H7 (cell line): ENCODE data around the gene BAZ1B. TPM values are rescaled to one million over a fixed set of nuclear protein-coding genes. Genes with fewer than 3 reads are reported as not detected.
"Not testable (repeated sequence)": the region's sequence is repeated elsewhere in the genome, so short reads cannot be mapped to it uniquely, and the experiment has no call there.

Experiments used
- DNase-seq: peaks from one replicate; pipeline ENCODE4 v3.0.0; 2012
- H3K27me3 ChIP-seq: 2 replicates; pipeline ENCODE4 v1.6.0; 2011; ENCODE audit warnings: mild to moderate bottlenecking, low read length; ENCODE audit not compliant: control insufficient read depth, insufficient read depth
- H3K36me3 ChIP-seq: replicated peaks from 2 replicates; pipeline ENCODE4 v1.5.1; 2011; ENCODE audit warnings: low read length; ENCODE audit not compliant: control insufficient read depth, insufficient read depth
- H3K4me3 ChIP-seq: 2 replicates; pipeline ENCODE4 v1.5.1; 2011; ENCODE audit warnings: low read depth, mild to moderate bottlenecking, control low read depth, low read length, moderate library complexity; ENCODE audit not compliant: insufficient read depth
- total RNA-seq: library from RNA; depleted of rRNA; stranded (reverse); fragments of >200 nt; shearing (Covaris generic); gene quantifications from 2 replicates; pipeline ENCODE4 v1.2.3, GENCODE V29; 2014

The BAZ1B gene
- total RNA-seq, 1 experiment from 2014 or later = 44.6 TPM

DNA sequence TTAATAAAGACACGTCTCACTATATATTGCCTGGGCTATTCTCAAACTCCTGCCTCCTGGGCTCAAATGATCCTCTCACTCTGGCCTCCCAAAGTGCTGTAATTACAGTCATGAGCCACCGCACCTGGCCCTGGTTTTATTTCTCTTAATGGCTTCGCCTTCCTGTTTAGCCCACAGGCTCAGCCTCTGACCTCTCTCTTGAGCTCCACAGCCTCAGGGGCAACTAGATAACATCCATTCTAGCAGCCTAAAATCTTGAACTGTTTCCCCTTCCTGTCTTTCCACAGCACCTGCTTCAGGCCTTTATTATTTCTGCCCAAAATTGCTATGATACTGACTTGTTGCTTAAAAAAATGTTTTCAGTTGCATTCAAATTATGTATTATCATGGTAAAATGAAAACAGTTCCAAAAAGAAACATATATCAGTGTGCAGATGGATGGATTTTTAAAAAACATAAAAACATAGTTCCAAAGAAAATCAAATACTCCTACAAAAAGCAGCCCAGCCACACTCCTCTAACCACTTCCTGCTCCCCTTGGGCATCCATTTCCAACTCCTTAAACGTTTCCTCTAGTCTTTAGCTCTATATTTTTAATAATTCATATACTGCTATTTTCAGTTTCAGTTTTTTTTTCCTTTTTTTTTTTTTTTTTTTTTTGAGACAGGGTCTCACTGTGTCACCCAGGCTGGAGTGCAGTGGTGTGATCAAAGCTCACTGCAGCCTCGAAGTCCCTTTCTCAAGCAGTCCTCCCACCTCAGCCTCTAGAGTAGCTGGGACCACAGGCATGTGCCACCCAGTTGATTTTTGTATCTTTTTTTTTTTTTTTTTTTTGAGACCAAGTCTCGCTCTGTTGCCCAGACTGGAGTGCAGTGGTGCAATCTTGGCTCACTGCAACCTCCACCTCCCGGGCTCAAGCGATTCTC, 5.1 kb upstream of the BAZ1B start:
- no peak overlapping the region for H3K4me3 ChIP-seq
- DNase-seq = no peak
- H3K27me3 ChIP-seq = no peaks in the 10 kb centered on the region
- H3K36me3 ChIP-seq = no peaks in the 10 kb centered on the region

DNA sequence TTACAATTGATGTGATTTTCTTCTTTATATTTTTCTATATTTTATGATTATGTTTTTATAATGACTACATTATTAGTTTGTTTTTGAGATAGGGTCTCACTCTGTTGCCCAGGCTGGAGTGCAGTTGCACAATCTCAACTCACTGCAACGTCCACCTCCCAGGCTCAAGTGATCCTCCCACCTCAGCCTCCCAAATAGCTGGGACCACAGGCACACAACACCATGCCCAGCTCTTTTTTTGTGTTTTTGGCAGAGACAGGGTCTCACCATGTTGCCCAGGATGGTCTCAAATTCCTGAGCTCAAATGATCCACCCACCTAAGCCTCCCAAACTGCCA, 4.0 kb upstream of the BAZ1B start:
- H3K4me3 ChIP-seq, H3K27me3 ChIP-seq, H3K36me3 ChIP-seq, DNase-seq: not testable (repeated sequence)

DNA sequence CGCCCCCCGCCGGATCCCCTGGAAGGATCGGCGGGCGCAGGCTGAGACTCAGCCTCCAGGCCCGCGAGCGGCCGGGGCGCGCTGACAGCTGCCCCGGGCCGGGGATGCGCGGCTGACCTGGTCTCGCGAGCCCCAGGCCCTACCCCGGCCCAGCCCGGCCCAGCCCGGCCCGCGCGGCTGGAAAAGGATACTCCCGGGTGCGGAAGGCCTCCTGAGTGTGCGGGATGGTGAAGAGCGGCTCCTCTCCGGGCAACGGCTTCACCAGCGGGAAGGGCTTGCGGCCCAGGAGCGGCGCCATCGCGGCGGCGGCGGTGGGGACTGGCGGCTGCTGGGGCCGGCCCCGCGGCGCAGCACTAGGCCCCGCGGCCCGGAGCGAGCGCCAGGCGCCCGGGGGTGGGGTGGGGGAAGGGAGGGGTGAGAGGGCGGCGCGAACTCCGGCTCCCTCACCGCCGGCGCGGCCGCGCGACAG, 423 bp downstream of the BAZ1B start:
- Histone ChIP-seq H3K4me3 (peak overlapping the region; percentile 77), H3K36me3 (peaks cover 7% of the 10 kb centered on the region), H3K27me3 (no peaks in the 10 kb centered on the region)
- peak; percentile 85 for DNase-seq

DNA sequence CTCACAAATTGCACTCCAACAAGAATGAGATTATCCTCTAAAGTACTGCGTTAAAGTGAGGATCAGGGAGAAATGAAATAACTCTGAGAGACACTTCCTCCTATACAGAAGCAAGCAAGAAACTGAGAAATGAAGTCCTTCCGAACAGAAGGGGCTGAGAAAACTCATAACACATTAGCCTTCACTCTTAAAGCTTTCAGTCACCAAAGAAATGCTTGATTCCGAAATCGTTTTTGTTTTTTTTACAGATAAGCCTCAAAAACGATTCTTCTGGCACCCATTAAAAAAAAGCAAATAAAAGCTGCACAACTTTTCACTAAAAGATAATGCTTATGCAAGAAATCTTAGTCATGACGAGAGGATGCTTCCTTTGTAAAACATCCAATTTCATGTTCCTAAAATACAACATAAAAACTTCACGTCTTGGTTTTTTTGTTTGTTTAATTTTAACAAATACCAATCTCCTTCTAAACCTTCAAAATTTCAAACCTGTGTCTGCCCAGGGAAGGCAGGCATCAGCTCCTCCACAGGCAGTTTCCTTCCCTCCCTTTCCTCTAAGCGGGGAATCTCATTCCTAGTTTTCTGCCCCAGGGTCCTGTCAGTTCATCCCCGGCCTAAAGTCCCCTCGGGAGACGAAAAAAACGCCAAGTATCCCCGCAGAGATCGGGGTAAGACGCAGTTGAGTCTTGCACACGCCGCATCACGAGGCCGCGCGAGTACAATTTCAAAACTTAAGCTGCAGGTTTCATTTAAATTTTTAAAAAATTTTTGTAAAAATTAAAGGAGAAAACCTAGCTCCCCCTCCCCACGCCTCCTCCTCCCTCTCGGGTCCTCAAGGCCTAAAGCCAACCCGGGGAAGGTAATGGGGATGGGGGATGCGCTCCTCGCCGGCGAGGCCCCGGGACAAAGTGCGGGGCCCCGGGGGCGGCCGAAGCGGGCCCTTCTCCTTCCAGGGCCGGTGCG, 1.1 kb downstream of the BAZ1B start:
- Histone ChIP-seq H3K4me3 (peak overlapping the region; percentile 77), H3K36me3 (peaks cover 7% of the 10 kb centered on the region), H3K27me3 (no peaks in the 10 kb centered on the region)
- peak; percentile 68 for DNase-seq

DNA sequence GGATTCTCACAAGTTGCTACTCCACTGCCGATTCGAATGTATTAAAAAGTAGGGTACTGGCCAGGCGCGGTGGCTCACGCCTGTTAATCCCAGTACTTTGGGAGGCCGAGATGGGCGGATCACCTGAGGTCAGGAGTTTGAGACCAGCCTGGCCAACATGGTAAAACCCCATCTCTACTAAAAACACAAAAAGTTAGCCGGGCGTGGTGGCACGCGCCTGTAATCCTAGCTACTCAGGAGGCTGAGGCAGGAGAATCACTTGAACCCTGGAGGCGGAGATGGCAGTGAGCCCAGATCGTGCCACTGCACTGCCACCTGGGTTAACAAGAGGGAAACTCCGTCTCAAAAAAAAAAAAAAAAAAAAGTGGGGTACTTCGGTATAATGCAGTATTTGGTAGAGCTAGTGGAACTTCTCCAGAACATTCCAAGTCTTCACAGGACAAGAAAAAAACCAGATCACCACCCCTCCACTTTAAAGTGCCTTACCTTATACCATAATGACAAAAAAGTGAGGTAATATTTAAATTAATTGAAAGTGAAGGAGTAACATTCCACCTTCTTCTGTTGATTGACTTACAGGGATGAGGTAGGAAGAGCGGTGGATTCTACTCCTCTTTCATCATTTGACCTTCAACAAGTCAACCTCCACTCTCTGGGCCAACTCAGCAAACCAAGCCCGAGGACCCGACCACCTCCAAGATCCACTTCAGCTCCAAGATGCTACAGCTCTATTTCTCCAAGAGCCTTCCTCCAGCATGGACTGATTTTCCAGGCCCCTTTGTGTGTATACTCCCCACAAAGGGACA, 2.0 kb downstream of the BAZ1B start:
- peaks cover 7% of the 10 kb centered on the region for H3K36me3 ChIP-seq
- peak overlapping the region; percentile 77; the same call in 1 of the 2 replicates for H3K4me3 ChIP-seq
- DNase-seq = peak; percentile 41
- H3K27me3 ChIP-seq = no peaks in the 10 kb centered on the region

DNA sequence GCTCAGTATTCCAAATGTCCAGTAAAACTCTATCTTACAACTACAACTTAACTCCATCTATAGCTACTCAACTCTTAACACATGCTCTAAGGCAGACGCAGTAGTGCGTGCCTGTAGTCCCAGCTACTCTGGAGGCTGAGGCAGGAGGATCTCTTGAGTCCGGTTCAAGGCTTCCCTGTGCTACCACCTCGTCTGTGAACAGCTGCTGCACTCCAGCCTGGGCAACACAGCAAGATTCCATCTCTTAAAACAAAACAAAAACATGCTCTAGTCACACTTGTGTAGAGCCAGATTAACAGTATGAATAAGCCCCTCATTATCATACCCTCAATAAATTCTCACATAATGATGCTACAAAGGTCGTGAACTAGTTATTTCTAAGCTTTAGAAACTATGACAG, 3.6 kb downstream of the BAZ1B start:
- DNase-seq = no peak
- no peak overlapping the region for H3K4me3 ChIP-seq
- peaks cover 7% of the 10 kb centered on the region for H3K36me3 ChIP-seq
- no peaks in the 10 kb centered on the region for H3K27me3 ChIP-seq

DNA sequence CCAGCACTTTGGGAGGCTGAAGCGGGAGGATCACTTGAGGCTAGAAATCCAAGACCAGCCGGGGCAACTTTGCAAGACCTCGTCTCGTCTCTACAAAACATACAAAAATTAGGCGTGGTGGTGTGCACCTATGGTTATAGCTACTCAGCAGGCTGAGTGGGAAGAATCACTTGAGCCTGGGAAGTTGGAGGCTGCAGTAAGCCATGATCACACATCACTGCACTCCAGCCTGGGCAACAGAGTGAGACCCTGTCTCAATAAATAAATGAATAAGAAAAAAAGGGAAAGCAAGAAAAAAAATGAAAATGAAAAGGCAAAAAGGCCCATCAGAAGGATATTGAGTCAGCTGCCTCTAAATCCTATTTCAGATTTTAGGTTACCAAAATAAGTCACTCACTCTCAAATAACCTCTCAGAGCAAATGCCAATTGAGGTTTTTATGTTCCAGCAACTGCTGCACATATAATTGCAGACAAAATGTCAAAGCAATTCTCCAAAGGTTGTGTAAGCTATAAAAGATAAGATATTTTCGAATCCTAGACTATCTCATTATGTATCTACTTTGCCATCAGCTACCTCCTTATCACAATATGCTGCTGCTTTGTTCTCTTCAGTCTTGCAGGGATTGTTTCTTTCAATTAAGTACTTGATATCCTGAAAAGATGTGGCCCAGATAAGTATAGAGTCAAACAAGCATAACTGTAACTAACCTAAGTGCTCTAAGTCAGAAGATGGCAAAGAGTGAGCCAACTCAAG, 4.7 kb downstream of the BAZ1B start:
- no peak overlapping the region for H3K4me3 ChIP-seq
- no peak for DNase-seq
- H3K27me3 ChIP-seq = no peaks in the 10 kb centered on the region
- H3K36me3 ChIP-seq = peaks cover 7% of the 10 kb centered on the region

DNA sequence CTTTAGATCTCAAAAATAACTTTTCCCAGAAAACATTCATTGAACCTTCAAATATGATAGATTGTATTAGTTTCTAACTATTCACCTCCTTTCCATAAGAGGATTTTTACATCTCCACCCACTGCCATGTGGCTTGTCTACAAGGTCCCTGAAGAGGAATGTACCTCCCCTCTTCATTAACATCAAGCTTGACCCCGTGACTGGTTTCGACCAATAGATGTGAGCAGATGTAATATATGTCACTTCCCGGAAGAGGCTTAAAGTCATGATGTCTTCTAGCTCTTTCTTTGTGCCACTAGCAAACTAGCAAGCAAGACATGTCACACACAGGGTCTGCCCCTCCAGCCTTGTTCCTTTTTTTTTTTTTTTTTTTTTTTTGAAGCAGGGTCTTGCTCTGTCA, 6.9 kb downstream of the BAZ1B start:
- Histone ChIP-seq H3K36me3 (peaks cover 11% of the 10 kb centered on the region), H3K4me3 (no peak overlapping the region), H3K27me3 (no peaks in the 10 kb centered on the region)
- DNase-seq = peak; percentile 50

DNA sequence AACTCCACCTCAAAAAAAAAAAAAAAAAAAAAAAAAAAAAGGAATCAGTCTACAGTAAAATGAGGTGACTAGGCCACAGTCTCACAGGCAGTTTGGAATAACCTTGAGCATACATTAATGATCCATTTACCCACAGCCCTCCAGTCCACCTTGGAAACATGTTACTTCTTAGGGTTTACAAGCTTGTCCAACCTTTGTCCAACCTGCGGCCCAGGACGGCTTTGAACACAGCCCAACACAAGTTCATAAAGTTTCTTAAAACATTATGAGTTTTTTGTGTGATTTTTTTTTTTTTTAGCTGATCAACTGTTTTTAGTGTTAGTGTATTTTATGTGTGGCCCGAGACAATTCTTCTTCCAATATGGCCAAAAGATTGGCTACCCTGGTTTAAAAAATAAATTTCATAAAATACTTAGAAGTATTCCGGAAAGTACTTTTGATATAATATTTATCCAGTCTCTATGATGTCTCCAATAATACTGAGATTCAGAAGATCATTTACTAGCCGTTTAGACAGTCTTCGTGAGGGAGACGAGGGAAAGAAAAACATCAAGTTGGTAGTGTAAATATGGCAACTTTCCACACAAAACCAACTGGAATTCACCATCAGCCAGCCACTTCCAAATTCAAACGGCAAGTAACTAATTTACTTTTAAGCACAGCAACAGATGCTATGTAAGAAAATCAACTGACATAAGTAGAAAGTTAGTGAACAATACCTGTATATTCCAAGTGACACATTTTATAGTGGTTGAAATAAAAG, 9.9 kb downstream of the BAZ1B start:
- Histone ChIP-seq H3K36me3 (peaks cover 13% of the 10 kb centered on the region), H3K4me3 (no peak overlapping the region), H3K27me3 (no peaks in the 10 kb centered on the region)
- no peak for DNase-seq

DNA sequence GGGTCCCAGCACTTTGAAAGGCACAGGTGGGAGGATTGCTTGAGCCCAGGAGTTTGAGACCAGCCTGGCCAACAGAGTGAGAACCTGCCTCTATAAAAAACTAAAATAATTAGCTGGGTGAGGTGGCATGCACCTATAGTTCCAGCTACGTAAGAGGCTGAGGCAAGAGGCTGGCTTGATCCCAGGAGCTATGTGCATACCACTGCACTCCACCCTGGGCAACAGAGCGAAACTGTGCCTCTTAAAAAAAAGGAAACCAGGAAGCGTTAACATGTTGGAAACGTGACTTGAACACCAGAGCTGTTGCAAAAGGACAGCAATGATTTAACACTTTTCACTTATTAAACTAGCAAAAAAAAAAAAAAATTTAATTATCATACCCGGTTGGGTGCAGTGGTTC, 12.6 kb downstream of the BAZ1B start:
- Histone ChIP-seq H3K4me3 (no peak overlapping the region), H3K36me3 (peaks cover 16% of the 10 kb centered on the region), H3K27me3 (no peaks in the 10 kb centered on the region)
- no peak for DNase-seq

DNA sequence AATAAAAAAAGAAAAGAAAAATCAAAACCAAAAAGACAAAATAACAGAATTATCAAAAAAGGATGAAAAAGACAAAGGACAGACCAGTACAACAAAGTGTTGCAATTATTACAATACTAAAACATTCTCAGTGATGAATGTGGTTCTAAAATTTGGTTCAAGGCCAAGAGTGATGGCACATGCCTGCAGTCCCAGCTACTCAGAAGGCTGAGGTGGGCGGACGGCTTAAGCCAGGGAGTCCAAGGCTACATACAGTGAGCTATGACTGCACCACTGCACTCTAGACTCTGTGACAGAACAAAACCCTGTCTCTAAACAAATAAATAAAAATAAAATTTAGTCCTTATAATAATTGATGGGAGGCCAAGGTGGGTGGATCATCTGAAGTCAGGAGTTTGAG, 14.5 kb downstream of the BAZ1B start:
- DNase-seq = no peak
- no peak overlapping the region for H3K4me3 ChIP-seq
- peaks cover 28% of the 10 kb centered on the region for H3K36me3 ChIP-seq
- no peaks in the 10 kb centered on the region for H3K27me3 ChIP-seq

DNA sequence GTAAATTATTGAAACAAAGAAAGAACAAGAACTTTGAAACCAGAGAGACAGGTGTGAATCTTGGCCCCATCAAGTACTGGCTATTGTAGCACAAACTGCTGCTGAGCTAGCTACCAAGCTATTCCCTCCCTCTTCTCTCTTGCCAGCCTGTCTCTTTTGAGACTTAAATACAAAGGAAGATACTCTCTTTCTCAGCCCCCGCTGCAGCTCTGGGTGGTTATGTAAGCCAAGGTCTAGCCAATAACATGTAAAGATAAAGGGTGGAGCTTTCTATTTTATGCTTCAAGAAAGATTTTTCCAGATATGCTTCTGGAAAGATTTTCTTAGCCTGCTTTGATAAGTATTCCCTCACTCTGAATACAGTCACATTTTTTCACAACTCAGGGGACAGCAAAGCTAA, 17.2 kb downstream of the BAZ1B start:
- Histone ChIP-seq H3K4me3 (no peak overlapping the region), H3K36me3 (peaks cover 31% of the 10 kb centered on the region), H3K27me3 (no peaks in the 10 kb centered on the region)
- DNase-seq = no peak

DNA sequence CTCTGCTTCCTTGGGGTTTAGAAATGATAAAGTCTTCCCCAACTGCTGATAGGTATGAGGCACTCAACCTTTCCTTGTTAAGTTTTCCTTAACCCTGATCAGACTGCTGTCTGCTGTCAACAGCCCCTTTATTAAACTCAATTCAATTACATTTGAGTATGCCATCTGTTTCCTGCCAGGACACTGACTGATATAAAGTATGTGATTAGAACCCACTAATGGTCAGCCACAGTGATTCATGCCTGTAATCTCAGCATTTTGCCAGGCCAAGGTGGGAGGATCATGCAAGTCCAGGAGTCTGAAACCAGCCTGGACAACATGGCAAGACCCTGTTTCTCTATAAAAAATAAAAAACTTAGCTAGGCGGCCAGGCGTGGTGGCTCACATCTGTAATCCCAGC, 18.1 kb downstream of the BAZ1B start:
- Histone ChIP-seq H3K27me3 (no peaks in the 10 kb centered on the region), H3K4me3 (no peak overlapping the region), H3K36me3 (peaks cover 33% of the 10 kb centered on the region)
- DNase-seq = no peak
